Measurements from ENCODE around the gene LLGL2.

- TF ChIP-seq EP300 (IDR thresholded peaks at IDR 0.05; ENCODE audit: low read depth) (no peak), CTCF (IDR thresholded peaks at IDR 0.05) (no peak), POLR2A (IDR thresholded peaks at IDR 0.05) (no peak)
Measured at GRCh38 chr17:75523647-75524046, 1.9 kb upstream of the LLGL2 start.

Measured in transverse colon (tissue), 3 donors.